Panc1 (cell line): Measurements from ENCODE around the gene OGDH. TPM values are rescaled to one million over a fixed set of nuclear protein-coding genes. Genes with fewer than 3 reads are reported as not detected.
A peak's percentile ranks its signal among the peaks of the same experiment; 100 is the strongest.

Experiments used
- ATAC-seq: fragments of 200-7000 bp; cut with Tn5 transposase; 2 replicates; pipeline ENCODE4 v1.9.1; 2020; ENCODE audit warnings: mild to moderate bottlenecking, moderate library complexity
- BruUV-seq: library from RNA; stranded (reverse); fragments of 400-500 nt; replicated peaks from 2 replicates; lab custom pipeline; 2021; lab: Mats Ljungman, UMichigan
- CTCF ChIA-PET: fragments of 300-600 bp; sonication (Branson Sonifier 250); formaldehyde crosslinking; loops from one replicate; lab custom pipeline; 2022; ENCODE audit warnings: antibody characterized with exemption; lab: Charles Lee
- POLR2A ChIA-PET: fragments of 300-600 bp; sonication (Branson Sonifier 250); formaldehyde crosslinking; loops from one replicate; lab custom pipeline; 2022; ENCODE audit warnings: antibody characterized with exemption; lab: Charles Lee
- DNase-seq: peaks from one replicate; pipeline ENCODE4 v3.0.0-alpha.2; 2010; ENCODE audit warnings: low read depth, low spot score
- H3K27ac ChIP-seq: 2 replicates; pipeline ENCODE4 v1.5.1; 2011; ENCODE audit warnings: mild to moderate bottlenecking, low read length, inconsistent platforms
- H3K27me3 ChIP-seq: fragments of 200-500 bp; sonication (Bioruptor generic); 2 replicates; pipeline ENCODE4 v1.6.0; 2014; ENCODE audit warnings: low read length, inconsistent platforms; ENCODE audit not compliant: control insufficient read depth, insufficient read depth
- H3K36me3 ChIP-seq: fragments of 200-500 bp; sonication (Bioruptor generic); 2 replicates; pipeline ENCODE4 v1.5.1; 2014; ENCODE audit warnings: inconsistent platforms, mild to moderate bottlenecking, low read length, moderate library complexity; ENCODE audit not compliant: control insufficient read depth, insufficient read depth
- H3K4me1 ChIP-seq: 2 replicates; pipeline ENCODE4 v1.5.1; 2011; ENCODE audit warnings: inconsistent platforms, mild to moderate bottlenecking, low read length, moderate library complexity; ENCODE audit not compliant: control insufficient read depth, insufficient read depth
- H3K4me3 ChIP-seq, 2 experiments: 2 replicates each; pipeline ENCODE4 v1.5.1; 2011 to 2012; ENCODE audit warnings: low read depth in 2 of 2, low read length in 2 of 2, mild to moderate bottlenecking in 2 of 2, inconsistent platforms in 1 of 2, moderate library complexity in 1 of 2
- H3K9me3 ChIP-seq: fragments of 200-500 bp; sonication (Bioruptor generic); 2 replicates; pipeline ENCODE4 v1.5.1; 2014; ENCODE audit warnings: low read depth, mild to moderate bottlenecking, inconsistent platforms, low read length, moderate library complexity; ENCODE audit not compliant: control insufficient read depth, insufficient read depth
- POLR2AphosphoS5 ChIP-seq: IDR thresholded peaks from 2 replicates; pipeline ENCODE4 v1.6.1; 2012; ENCODE audit warnings: mild to moderate bottlenecking, low read depth, low read length, moderate library complexity
- SIN3A ChIP-seq: IDR thresholded peaks from 2 replicates; pipeline ENCODE4 v1.6.1; 2012; ENCODE audit warnings: low read depth, mild to moderate bottlenecking, low read length, moderate library complexity, borderline replicate concordance; ENCODE audit not compliant: insufficient read depth
- TCF7L2 ChIP-seq: IDR thresholded peaks from 2 replicates; pipeline ENCODE4 v1.6.1; 2011; ENCODE audit warnings: mild to moderate bottlenecking, low read depth, low read length, inconsistent platforms
- in situ Hi-C: cut with HindIII; loops from 2 replicates; pipeline ENCODE4 v1.10.0; 2016; ENCODE audit warnings: low sequenced_read_pairs, low pct_unique_long_range_greater_than_20kb
- intact Hi-C: fragments of 100-400 bp; cut with micrococcal nuclease; formaldehyde crosslinking; loops from one replicate; pipeline ENCODE4 v1.10.0; 2022; ENCODE audit not compliant: unreplicated experiment
- total RNA-seq: library from RNA; stranded (reverse); gene quantifications from one replicate; pipeline ENCODE4 v1.2.1, GENCODE V29; 2021; ENCODE audit not compliant: unreplicated experiment
- TF ChIP-seq, protein P1 (sequence below): fragments of 450-650 bp; IDR thresholded peaks from 2 replicates; pipeline ENCODE4 v1.5.1; 2017; ENCODE audit warnings: mild to moderate bottlenecking
- TF ChIP-seq, protein P2 (sequence below), 2 experiments: IDR thresholded peaks; 2 replicates each; pipeline ENCODE4 v1.6.1; 2011 to 2012; ENCODE audit warnings: low read depth in 2 of 2, control low read depth in 1 of 2, low read length in 1 of 2, mild to moderate bottlenecking in 1 of 2, moderate library complexity in 1 of 2; ENCODE audit not compliant: insufficient read depth in 1 of 2

OGDH gene
- total RNA-seq, 1 experiment from 2014 or later = 166 TPM

DNA sequence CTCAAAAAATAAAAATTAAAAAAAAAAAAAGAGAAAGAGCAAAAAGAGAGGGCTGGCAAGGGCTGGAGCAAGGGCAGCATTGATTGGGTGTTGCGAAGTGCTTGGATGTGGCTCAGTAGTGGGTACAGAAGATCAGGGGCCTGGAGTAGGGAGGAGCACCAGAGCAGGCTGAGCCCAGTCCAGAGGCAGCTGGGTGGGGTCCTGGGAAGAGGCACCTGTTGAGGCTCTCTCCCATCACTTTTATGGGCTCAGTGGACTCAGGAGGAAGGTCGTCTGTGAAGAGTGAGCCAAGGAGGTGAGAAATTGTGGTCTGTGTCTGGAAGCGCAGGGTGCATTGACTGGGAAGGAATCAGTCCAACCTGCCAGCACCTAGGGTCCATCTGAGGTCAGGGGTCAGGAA lies 130.5 kb downstream of the OGDH start:
- H3K4me3 ChIP-seq = no peak overlapping the region
- H3K36me3 ChIP-seq = no peaks in the 10 kb centered on the region
- CTCF ChIA-PET = no interaction called here
- H3K4me1 ChIP-seq = peaks cover 6% of the 10 kb centered on the region; the same call in 1 of the 2 replicates
- POLR2A ChIA-PET = no interaction called here
- TF ChIP-seq, protein P1, sequence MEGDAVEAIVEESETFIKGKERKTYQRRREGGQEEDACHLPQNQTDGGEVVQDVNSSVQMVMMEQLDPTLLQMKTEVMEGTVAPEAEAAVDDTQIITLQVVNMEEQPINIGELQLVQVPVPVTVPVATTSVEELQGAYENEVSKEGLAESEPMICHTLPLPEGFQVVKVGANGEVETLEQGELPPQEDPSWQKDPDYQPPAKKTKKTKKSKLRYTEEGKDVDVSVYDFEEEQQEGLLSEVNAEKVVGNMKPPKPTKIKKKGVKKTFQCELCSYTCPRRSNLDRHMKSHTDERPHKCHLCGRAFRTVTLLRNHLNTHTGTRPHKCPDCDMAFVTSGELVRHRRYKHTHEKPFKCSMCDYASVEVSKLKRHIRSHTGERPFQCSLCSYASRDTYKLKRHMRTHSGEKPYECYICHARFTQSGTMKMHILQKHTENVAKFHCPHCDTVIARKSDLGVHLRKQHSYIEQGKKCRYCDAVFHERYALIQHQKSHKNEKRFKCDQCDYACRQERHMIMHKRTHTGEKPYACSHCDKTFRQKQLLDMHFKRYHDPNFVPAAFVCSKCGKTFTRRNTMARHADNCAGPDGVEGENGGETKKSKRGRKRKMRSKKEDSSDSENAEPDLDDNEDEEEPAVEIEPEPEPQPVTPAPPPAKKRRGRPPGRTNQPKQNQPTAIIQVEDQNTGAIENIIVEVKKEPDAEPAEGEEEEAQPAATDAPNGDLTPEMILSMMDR = no peak
- TF ChIP-seq POLR2AphosphoS5 (no peak), TCF7L2 (no peak), SIN3A (no peak)
- TF ChIP-seq, protein P2, sequence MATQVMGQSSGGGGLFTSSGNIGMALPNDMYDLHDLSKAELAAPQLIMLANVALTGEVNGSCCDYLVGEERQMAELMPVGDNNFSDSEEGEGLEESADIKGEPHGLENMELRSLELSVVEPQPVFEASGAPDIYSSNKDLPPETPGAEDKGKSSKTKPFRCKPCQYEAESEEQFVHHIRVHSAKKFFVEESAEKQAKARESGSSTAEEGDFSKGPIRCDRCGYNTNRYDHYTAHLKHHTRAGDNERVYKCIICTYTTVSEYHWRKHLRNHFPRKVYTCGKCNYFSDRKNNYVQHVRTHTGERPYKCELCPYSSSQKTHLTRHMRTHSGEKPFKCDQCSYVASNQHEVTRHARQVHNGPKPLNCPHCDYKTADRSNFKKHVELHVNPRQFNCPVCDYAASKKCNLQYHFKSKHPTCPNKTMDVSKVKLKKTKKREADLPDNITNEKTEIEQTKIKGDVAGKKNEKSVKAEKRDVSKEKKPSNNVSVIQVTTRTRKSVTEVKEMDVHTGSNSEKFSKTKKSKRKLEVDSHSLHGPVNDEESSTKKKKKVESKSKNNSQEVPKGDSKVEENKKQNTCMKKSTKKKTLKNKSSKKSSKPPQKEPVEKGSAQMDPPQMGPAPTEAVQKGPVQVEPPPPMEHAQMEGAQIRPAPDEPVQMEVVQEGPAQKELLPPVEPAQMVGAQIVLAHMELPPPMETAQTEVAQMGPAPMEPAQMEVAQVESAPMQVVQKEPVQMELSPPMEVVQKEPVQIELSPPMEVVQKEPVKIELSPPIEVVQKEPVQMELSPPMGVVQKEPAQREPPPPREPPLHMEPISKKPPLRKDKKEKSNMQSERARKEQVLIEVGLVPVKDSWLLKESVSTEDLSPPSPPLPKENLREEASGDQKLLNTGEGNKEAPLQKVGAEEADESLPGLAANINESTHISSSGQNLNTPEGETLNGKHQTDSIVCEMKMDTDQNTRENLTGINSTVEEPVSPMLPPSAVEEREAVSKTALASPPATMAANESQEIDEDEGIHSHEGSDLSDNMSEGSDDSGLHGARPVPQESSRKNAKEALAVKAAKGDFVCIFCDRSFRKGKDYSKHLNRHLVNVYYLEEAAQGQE (IDR thresholded peaks at IDR 0.05; ENCODE audit: insufficient read depth in 1 of 2, low read depth in 2 of 2, low read length in 1 of 2) = no peak
- in situ Hi-C loops = no loop called here
- no peak for ATAC-seq
- intact Hi-C loops = no loop called here
- peak overlapping the region; percentile 26 for H3K27ac ChIP-seq
- no peak for DNase-seq
- BruUV-seq = no TSS peak
- H3K9me3 ChIP-seq = no peaks in the 10 kb centered on the region
- H3K27me3 ChIP-seq = no peaks in the 10 kb centered on the region

DNA sequence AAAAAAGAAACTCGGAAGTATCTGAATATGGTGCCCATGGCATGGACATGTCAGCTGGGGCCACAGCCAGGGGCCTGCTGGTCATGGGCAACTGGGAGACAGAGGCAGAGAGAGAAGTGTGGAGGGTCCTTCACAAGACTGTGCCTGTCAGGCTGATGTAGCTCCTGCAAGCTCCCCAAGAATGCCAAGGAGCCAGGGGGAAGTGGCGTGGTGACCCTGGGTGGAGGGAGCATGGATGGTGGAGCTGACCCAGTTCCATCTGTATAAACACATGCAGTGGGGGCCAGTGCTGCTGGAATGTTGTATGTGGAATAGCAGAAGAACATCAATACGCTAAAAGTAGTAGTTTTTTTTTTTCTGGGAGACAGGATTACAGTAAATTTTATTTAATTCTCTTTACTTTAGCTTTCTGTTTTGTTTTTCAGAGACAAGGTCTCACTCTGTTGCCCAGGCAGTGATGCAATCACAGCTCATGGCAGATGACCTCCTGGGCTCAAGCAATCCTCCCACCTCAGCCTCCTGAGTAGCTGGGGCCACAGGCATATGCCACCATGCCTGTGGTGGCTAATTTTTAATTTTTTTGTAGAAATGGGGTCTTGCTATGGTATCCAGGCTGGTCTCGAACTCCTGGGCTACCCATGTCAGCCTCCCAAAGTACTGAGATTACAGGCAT lies 131.8 kb downstream of the OGDH start:
- DNase-seq = no peak
- no peaks in the 10 kb centered on the region for H3K36me3 ChIP-seq
- no peaks in the 10 kb centered on the region for H3K9me3 ChIP-seq
- peaks cover 6% of the 10 kb centered on the region; the same call in 1 of the 2 replicates for H3K4me1 ChIP-seq
- no peak for ATAC-seq
- no peak overlapping the region for H3K4me3 ChIP-seq
- ChIA-PET POLR2A (interaction anchor here (0.7 kb wide), 1 partner anchor 104 kb away, joined by 10 read pairs; no protein-coding TSS in a partner anchor), CTCF (no interaction called here)
- no peak overlapping the region for H3K27ac ChIP-seq
- TF ChIP-seq POLR2AphosphoS5 = no peak
- no peak for TF ChIP-seq TCF7L2
- intact Hi-C loops (no loop called here), in situ Hi-C loops (no loop called here)
- no TSS peak for BruUV-seq
- no peaks in the 10 kb centered on the region for H3K27me3 ChIP-seq
